ENCODE measurements around the gene GGCX.

The GGCX gene

DNA sequence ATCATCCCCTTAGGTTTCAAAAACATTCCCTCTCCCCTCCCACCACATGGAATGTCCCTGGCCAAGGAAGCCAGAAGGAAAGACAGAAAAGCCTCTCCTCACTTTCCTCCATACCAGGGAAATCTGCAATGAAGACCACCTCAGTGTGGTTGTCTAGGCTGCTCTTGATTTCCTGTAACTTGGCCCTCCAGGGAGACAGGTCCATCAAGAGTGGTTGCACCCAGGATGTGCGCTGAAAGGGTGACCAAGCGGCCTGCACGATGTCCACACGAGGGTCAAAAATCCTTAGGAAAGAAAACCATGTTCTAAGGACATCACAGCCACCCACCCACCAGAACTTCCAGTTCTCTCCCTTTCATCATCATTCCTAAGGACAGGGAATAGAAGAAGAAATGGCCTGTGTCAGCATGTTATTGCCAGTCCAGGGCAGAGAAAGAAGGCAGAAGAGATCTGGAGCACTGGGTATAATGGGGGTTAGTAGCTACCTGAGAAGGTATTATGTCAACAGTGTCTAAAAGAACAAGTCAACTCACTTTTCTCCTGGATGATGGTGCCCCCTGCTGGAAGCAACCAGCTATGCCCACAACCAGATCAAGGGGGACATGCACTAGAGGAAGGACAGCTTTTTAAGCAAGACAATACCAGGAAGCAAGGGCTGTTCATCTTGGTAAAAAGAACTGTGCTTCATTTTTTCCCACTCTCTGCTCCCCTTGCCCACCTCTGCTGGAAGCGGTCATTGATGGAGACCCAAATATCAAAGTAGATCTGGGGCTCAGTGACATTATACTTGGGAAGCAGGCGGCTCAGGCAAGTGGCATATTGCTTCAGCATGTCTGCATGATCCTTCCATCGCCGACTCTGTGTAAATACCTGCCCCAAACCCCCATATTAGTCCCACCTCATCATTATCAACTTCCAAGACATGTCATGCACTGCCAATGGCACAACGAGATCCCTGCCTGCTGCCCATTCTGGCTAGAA lies 9.3 kb downstream of the GGCX start:
- peaks cover 32 to 93% of the 10 kb centered on the region in 2 experiments for H3K36me3 ChIP-seq (ENCODE audit: control insufficient read depth in 2 of 2, insufficient read depth in 1 of 2, low read length in 2 of 2)

DNA sequence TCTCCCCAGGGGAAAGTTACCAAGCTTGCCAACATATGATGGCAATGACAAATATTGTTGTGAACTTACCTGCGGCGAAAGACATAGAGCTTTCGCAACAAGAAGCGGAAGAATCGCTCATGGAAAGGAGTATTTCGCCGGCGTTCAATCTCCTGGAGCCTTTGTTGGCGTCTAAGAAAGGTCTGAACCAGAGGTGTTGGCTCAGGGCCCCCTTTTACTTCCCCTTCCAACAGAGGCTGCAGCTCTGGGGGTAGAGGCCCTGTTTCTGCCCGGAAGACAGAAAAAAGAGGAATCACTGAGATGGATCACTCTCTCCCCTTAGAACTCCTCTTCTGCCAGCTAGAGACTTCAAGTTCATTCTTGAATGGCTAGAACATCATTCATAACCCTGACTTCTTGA lies 10.8 kb downstream of the GGCX start:
- Histone ChIP-seq H3K27ac (ENCODE audit: extremely low read depth, low read depth, low read length) (no peak overlapping the region), H3K9me3 (ENCODE audit: control insufficient read depth, insufficient read depth, low read depth, low read length) (no peaks in the 10 kb centered on the region), H3K36me3 (ENCODE audit: control insufficient read depth in 2 of 2, insufficient read depth in 1 of 2, low read length in 2 of 2) (peaks cover 34 to 90% of the 10 kb centered on the region in 2 experiments), H3K4me3 (ENCODE audit: low read depth, low read length) (no peak overlapping the region), H3K4me1 (ENCODE audit: control insufficient read depth, insufficient read depth, low read length) (no peaks in the 10 kb centered on the region)
- CTCF ChIA-PET: interaction anchor here (0.9 to 9.8 kb wide), 12 partner anchors 9 to 250 kb away, joined by 3 to 144 read pairs (median 8); partner anchors contain the start of genes C2orf68, ELMOD3, MAT2A and RETSAT
- POLR2A ChIA-PET: interaction anchor here (0.8 to 12.3 kb wide), 8 partner anchors 12 to 196 kb away, joined by 4 to 106 read pairs (median 4); partner anchors contain the start of genes C2orf68, ELMOD3, MAT2A and RETSAT
- TF ChIP-seq ZNF184 (tag by site-specific recombination; IDR thresholded peaks at IDR 0.05): no peak
- no peak for TF ChIP-seq ZNF544 (tag by site-specific recombination; IDR thresholded peaks at IDR 0.05)
- TF ChIP-seq ZEB2 (tag by site-specific recombination; IDR thresholded peaks at IDR 0.05): no peak
- no peak for TF ChIP-seq BCL11A (tag by site-specific recombination; IDR thresholded peaks at IDR 0.05; ENCODE audit: low read depth)
- no peak for TF ChIP-seq ZNF133 (tag by site-specific recombination; IDR thresholded peaks at IDR 0.05)

More for the DNA sequence above, 9.3 kb downstream of the GGCX start:
- H3K4me1 ChIP-seq (ENCODE audit: control insufficient read depth, insufficient read depth, low read length): no peaks in the 10 kb centered on the region
- TF ChIP-seq ZNF488 (tag by site-specific recombination; IDR thresholded peaks at IDR 0.05): no peak
- TF ChIP-seq, protein P1, sequence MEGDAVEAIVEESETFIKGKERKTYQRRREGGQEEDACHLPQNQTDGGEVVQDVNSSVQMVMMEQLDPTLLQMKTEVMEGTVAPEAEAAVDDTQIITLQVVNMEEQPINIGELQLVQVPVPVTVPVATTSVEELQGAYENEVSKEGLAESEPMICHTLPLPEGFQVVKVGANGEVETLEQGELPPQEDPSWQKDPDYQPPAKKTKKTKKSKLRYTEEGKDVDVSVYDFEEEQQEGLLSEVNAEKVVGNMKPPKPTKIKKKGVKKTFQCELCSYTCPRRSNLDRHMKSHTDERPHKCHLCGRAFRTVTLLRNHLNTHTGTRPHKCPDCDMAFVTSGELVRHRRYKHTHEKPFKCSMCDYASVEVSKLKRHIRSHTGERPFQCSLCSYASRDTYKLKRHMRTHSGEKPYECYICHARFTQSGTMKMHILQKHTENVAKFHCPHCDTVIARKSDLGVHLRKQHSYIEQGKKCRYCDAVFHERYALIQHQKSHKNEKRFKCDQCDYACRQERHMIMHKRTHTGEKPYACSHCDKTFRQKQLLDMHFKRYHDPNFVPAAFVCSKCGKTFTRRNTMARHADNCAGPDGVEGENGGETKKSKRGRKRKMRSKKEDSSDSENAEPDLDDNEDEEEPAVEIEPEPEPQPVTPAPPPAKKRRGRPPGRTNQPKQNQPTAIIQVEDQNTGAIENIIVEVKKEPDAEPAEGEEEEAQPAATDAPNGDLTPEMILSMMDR (tag by site-specific recombination; IDR thresholded peaks at IDR 0.05): peak; percentile 69
- TF ChIP-seq ZNF654 (tag by site-specific recombination; IDR thresholded peaks at IDR 0.05; ENCODE audit: low read depth): peak; percentile 78
- TF ChIP-seq ZNF10 (tag by site-specific recombination; IDR thresholded peaks at IDR 0.05): no peak
- no peak for TF ChIP-seq ZFP37 (tag by site-specific recombination; IDR thresholded peaks at IDR 0.05)
- no peaks in the 10 kb centered on the region for H3K9me3 ChIP-seq (ENCODE audit: control insufficient read depth, insufficient read depth, low read depth, low read length)
- no peak overlapping the region for H3K27ac ChIP-seq (ENCODE audit: extremely low read depth, low read depth, low read length)
- POLR2A ChIA-PET: interaction anchor here (0.6 to 12.3 kb wide), 13 partner anchors 9 to 251 kb away, joined by 3 to 106 read pairs (median 4); partner anchors contain the start of genes C2orf68, ELMOD3, GGCX and MAT2A
- H3K4me3 ChIP-seq (ENCODE audit: low read depth, low read length): no peak overlapping the region
- CTCF ChIA-PET: interaction anchor here (0.6 to 9.8 kb wide), 30 partner anchors 8 to 485 kb away, joined by 3 to 144 read pairs (median 4); partner anchors contain the start of genes CAPG, ELMOD3, MAT2A and RETSAT

DNA sequence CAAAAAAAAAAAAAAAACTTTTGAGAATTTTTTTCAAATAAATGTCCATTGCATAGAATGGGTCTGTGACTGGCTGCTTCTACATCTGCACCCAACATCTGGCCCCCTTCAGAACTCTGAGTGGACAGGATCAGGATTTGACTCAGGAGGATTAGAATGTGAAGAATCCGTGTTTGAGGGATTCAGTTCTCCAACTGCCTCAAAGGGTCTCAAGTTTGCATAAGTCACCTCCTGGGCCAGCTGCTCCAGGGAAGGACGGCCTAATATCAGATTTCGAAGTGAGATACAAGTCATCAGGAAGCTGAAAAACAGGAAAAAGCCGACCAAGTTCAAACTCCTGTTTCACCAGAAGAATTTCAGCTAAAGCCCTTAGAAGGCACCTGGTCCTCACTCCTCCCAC lies 11.5 kb downstream of the GGCX start:
- Histone ChIP-seq H3K4me3 (ENCODE audit: low read depth, low read length) (no peak overlapping the region), H3K27ac (ENCODE audit: extremely low read depth, low read depth, low read length) (no peak overlapping the region), H3K4me1 (ENCODE audit: control insufficient read depth, insufficient read depth, low read length) (no peaks in the 10 kb centered on the region), H3K36me3 (ENCODE audit: control insufficient read depth in 2 of 2, insufficient read depth in 1 of 2, low read length in 2 of 2) (peaks cover 32 to 90% of the 10 kb centered on the region in 2 experiments), H3K9me3 (ENCODE audit: control insufficient read depth, insufficient read depth, low read depth, low read length) (no peaks in the 10 kb centered on the region)
- TF ChIP-seq ZNF354C (tag by site-specific recombination; IDR thresholded peaks at IDR 0.05; ENCODE audit: borderline replicate concordance, low read depth) (no peak), SP2 (tag by site-specific recombination; IDR thresholded peaks at IDR 0.05) (no peak)
- POLR2A ChIA-PET: interaction anchor here (1.1 to 12.3 kb wide), 5 partner anchors 11 to 155 kb away, joined by 3 to 106 read pairs (median 4); partner anchors contain the start of genes MAT2A and SH2D6
- CTCF ChIA-PET: interaction anchor here (0.9 to 9.8 kb wide), 8 partner anchors 9 to 250 kb away, joined by 3 to 144 read pairs (median 13); partner anchors contain the start of genes MAT2A and SH2D6

DNA sequence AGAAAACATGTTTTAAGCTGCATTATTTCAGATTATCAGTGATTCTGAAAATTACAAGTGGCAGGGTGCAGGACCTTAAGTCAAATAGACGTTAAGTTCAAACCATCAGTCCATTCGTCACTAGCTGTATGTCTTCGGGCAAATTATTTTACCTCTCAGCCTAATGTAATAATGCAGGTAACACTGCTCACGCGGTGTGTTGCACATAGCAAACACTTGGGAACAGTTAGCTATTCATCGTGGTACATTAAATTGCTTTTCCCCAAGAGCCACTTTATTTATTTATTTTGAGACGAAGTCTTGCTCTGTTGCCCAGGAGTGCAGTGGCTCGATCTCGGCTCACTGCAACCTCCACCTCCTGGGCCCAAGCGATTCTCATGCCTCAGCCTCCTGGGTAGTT lies 12.2 kb downstream of the GGCX start:
- Histone ChIP-seq H3K9me3 (ENCODE audit: control insufficient read depth, insufficient read depth, low read depth, low read length) (no peaks in the 10 kb centered on the region), H3K4me1 (ENCODE audit: control insufficient read depth, insufficient read depth, low read length) (no peaks in the 10 kb centered on the region), H3K27ac (ENCODE audit: extremely low read depth, low read depth, low read length) (no peak overlapping the region), H3K36me3 (ENCODE audit: control insufficient read depth in 2 of 2, insufficient read depth in 1 of 2, low read length in 2 of 2) (peaks cover 26 to 90% of the 10 kb centered on the region in 2 experiments), H3K4me3 (ENCODE audit: low read depth, low read length) (no peak overlapping the region)
- ChIA-PET POLR2A (interaction anchor here (0.8 to 12.3 kb wide), 4 partner anchors 10 to 194 kb away, joined by 3 to 106 read pairs (median 4); partner anchors contain the start of genes ELMOD3, GGCX and MAT2A), CTCF (interaction anchor here (0.6 to 9.8 kb wide), 7 partner anchors 8 to 248 kb away, joined by 3 to 144 read pairs (median 4); partner anchors contain the start of genes MAT2A and SH2D6)
- TF ChIP-seq ZNF175 (tag by site-specific recombination; IDR thresholded peaks at IDR 0.05): no peak
- TF ChIP-seq ZNF23 (tag by site-specific recombination; IDR thresholded peaks at IDR 0.05; ENCODE audit: borderline replicate concordance): no peak
- TF ChIP-seq ZFP41 (tag by site-specific recombination; IDR thresholded peaks at IDR 0.05; ENCODE audit: borderline replicate concordance): no peak
- no peak for TF ChIP-seq GLIS2 (tag by site-specific recombination; IDR thresholded peaks at IDR 0.05)
- TF ChIP-seq ZNF544 (tag by site-specific recombination; IDR thresholded peaks at IDR 0.05): no peak
- TF ChIP-seq ZNF664 (tag by site-specific recombination; IDR thresholded peaks at IDR 0.05): no peak
- no peak for TF ChIP-seq ZSCAN18 (tag by site-specific recombination; IDR thresholded peaks at IDR 0.05)

All from HEK293 (cell line).